Stimulated activated CD4-positive, alpha-beta T cell treated with anti-CD3 and anti-CD28 coated beads, Interleukin-1b, Interleukin-23, amount 100 ng/mL, for 1 hour (primary cell): ENCODE measurements around the gene AUTS2.
A peak's percentile ranks its signal among the peaks of the same experiment; 100 is the strongest.

Source experiments
- DNase-seq, 2 donors: peaks; one replicate each; pipeline ENCODE4 v3.0.0-alpha.2; 2020; ENCODE audit warnings: low read depth in 2 of 2

AUTS2 gene

GRCh38 chr7:70693686-70694433 lies 1095.6 kb downstream of the AUTS2 start:
- peak; percentile 8 to 19 for DNase-seq

GRCh38 chr7:70694434-70694970 lies 1096.2 kb downstream of the AUTS2 start:
- no peak for DNase-seq

- no peak for DNase-seq
Measured at GRCh38 chr7:70694971-70695794, 1096.9 kb downstream of the AUTS2 start.

DNA sequence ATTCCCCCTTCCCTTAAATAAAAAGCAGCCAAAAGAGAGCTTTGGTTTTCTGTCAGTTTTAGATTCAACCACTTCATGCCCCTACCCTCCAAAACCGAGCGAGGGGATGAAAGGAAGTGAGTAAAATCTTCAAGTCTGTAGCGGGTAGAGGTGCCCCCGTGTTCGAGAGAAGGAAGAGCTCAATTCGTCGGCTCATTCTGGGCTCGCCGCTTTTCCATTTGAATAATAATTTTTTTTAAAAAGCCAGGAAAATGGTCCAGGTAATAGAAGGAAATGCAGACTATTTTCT lies 1097.5 kb downstream of the AUTS2 start:
- no peak for DNase-seq

- DNase-seq, result no peak
Measured at GRCh38 chr7:70696201-70696754, 1098.0 kb downstream of the AUTS2 start.

- no peak for DNase-seq
Measured at GRCh38 chr7:70698219-70698832, 1100.1 kb downstream of the AUTS2 start.

GRCh38 chr7:70699271-70699670 lies 1101.0 kb downstream of the AUTS2 start:
- DNase-seq, result no peak

DNA sequence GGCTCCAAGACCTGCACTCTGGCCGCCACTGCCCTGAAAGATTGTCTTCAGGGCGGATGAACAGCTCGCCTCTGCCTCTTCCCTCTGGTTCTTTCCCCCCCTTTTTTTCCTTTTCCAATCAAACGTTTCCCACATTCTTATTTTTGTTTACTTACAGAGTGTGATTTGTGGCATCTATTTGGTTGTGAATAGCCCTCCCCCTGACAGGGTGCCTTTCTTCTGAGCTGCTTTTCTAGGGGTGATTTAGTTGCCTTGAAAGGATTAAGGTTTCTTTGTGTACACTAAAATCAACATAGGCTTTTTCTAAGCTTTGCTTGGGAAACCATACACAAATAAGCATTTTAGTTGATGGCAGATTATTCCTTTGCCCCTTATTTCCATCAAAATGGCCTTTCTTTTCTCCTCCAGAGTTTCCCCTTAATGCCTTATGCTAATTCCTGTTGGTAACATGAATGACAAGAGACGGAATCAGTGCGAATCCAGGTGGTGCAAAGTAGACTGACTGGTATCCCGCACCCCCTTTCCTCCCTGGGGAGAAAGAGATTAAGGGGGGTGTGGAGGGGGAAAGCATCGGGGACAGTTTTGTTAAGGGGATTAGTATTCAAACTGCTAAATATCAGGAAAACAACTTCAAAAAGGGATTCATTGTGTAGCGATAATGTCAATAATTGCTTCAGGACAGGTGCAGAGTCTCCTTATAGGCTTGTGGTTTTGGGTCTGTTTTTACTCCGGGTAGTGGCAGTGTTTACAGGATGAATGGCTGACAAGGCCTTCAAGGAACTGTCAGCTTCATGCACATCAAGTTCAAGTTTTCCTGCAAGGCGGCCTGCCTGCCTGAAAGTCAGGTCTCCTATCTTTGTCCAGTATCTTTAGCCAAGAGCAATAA lies 1102.0 kb downstream of the AUTS2 start:
- DNase-seq, result no peak

GRCh38 chr7:70700941-70701425 lies 1102.7 kb downstream of the AUTS2 start:
- DNase-seq, result no peak

GRCh38 chr7:70701477-70701876 lies 1103.2 kb downstream of the AUTS2 start:
- no peak for DNase-seq

DNA sequence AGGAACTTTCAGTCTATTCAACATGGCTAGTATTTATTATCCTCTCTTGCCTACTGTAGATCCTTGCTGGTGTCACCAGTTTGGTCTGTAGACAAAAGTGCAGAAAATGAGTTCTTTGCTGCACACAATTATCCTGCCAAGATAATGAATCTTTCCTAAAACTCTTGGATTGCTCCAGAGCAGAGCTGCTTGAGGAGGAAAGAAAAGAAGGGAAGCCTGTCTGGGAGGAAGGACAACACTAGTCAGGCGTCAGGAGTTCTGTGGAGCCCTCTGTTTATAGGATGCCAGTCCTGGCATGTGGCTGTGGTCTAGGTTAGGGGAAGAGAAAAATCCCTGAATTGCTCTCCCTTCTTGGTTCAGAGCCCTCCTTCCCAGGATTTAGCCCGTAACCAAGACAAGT lies 1103.7 kb downstream of the AUTS2 start:
- DNase-seq, result no peak

GRCh38 chr7:70703785-70704184 lies 1105.5 kb downstream of the AUTS2 start:
- DNase-seq, result no peak

DNA sequence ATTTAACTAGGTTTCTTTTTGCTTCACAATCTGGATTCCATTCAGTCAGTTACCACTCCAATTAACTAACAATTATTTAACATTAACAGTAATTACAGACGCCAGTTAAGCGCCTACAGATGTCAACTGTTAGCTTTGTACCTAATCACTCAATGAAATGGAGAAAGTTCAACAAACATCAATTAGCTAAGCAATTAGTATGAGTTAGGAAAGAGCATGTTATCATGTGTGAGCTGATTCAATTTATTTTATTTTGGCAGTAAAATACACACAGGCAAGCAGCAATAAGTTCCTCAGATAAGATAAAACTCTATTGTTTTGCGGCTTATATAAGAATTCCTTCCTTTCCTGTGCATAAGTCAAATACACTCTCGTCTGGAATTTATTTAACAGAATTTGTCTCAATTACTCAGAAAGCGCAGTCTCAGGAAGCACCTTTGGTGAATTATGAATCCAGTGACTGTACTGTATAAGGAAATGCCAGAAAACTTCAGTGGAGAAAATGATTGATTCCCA lies 1106.6 kb downstream of the AUTS2 start:
- no peak for DNase-seq

DNA sequence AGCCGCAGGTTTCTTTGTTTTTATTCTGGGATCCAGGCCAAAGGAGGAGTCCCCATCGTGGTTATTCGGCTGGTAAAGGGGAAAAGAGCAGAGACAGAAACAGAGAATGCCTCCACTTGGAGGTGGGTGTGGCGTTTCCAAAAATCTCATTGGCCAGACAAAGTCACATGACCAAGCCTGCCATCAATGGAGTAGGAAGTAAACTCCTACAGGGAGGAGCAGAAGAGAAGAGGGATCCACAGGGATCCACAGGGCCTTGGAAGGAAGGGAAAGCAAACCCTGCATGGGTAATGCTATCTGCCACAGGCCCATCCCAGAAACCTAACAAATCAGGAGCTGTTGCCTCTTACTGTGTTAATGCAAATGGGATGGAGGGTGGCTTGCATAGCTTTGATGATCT lies 1107.9 kb downstream of the AUTS2 start:
- no peak for DNase-seq

DNA sequence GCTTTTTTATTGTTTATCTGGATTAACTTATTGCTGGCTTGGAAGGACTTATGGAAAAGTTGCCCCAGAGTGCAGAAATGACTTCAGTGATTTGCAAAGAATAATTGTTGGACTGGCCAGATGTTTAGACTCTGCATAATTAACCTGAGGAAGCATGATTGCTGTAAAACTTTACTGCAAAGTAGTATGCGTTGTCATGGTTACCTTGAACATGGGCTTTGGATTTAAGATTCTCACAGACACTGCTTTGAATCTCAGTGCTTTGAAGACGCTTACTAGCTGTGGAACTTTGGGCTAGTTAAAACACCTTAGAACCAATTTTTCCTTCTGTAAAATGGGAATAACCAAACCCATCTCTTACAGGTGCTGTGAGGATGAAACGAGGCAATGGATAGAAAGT lies 1108.4 kb downstream of the AUTS2 start:
- DNase-seq, result no peak

GRCh38 chr7:70707823-70708243 lies 1109.6 kb downstream of the AUTS2 start:
- DNase-seq, result no peak

GRCh38 chr7:70710011-70710480 lies 1111.8 kb downstream of the AUTS2 start:
- no peak for DNase-seq

GRCh38 chr7:70710651-70711050 lies 1112.4 kb downstream of the AUTS2 start:
- no peak for DNase-seq

- DNase-seq, result no peak
Measured at GRCh38 chr7:70711452-70711851, 1113.2 kb downstream of the AUTS2 start.

GRCh38 chr7:70712942-70713341 lies 1114.7 kb downstream of the AUTS2 start:
- no peak for DNase-seq
